HTR-8/SVneo (cell line): Measurements from ENCODE around the gene MINDY2.

Experiments used
- DNase-seq: peaks from one replicate; pipeline ENCODE4 v3.0.0; 2011; ENCODE audit warnings: low spot score, mixed read lengths; ENCODE audit not compliant: insufficient read length
- FAIRE-seq: peaks from 2 replicates; lab custom pipeline; 2011; peaks lifted over from hg19 to GRCh38; lab: Jason Lieb, UNC

MINDY2 gene, protein sequence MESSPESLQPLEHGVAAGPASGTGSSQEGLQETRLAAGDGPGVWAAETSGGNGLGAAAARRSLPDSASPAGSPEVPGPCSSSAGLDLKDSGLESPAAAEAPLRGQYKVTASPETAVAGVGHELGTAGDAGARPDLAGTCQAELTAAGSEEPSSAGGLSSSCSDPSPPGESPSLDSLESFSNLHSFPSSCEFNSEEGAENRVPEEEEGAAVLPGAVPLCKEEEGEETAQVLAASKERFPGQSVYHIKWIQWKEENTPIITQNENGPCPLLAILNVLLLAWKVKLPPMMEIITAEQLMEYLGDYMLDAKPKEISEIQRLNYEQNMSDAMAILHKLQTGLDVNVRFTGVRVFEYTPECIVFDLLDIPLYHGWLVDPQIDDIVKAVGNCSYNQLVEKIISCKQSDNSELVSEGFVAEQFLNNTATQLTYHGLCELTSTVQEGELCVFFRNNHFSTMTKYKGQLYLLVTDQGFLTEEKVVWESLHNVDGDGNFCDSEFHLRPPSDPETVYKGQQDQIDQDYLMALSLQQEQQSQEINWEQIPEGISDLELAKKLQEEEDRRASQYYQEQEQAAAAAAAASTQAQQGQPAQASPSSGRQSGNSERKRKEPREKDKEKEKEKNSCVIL

DNA sequence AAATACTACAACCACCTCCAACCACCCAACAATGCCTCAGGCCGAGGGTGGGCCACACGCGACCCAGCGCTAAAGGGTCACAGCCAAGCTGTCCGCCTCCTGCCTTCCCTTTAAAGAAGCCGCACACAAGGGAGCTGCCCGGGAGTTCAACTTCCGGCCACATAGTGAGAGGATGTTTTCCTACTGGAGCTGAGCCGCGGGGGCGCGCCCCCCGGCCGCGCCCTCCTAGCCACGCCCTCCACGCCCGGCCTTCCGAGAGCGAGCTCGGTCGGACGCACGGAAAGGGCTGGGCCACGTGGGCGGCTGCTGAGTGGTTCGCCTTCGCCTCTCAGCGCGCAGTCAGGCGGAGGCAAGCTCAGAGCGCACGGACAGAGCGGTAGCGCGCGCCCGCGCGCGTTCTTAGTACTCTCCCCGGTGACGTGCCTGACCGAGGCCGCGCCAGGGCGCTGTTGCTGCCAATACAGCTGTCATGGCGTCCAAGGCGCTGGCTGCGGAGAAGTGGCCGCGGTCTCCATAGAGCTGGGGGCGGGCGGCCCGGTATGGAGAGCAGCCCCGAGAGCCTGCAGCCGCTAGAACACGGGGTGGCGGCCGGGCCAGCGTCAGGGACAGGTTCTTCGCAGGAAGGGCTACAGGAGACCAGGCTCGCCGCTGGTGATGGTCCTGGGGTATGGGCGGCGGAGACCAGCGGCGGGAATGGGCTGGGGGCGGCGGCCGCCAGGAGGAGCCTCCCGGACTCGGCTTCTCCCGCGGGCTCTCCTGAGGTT is at the start of gene MINDY2:
MINDY2 (plus strand) TSS at position 446 of the 764 bp plus-strand sequence; CDS start at position 540, 94 bp downstream.
- DNase-seq = peak; percentile 89
- FAIRE-seq = peak; percentile 92

DNA sequence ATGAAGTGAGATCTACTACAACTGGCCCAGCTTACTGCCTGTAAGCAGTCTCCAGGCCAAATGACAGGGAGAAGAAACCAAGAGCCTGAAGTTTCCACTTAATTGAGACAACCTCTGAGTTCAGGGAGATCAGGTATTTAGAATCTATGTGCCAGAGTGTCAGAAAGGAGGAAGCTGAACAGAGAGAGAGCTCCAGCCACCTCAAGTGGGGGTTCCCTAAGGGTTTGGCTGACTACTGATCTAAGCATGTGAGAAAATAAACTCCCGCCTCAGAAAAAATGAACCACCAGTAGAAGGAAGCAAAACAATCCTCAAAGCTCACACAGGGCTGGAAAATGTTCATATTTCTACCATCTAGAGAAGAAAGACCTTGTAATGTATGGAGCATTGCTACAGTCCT is 46.6 kb upstream of the MINDY2 start:
- DNase-seq (no peak), FAIRE-seq (no peak)

- DNase-seq (no peak), FAIRE-seq (no peak)
These were observed 44.2 kb upstream of the MINDY2 start for GRCh38 chr15:58726867-58727266.

GRCh38 chr15:58731756-58732535 is 39.2 kb upstream of the MINDY2 start:
- no peak for DNase-seq
- no peak for FAIRE-seq

GRCh38 chr15:58732625-58733363 is 38.3 kb upstream of the MINDY2 start:
- no peak for FAIRE-seq

GRCh38 chr15:58734859-58735258 is 36.2 kb upstream of the MINDY2 start:
- DNase-seq (no peak), FAIRE-seq (no peak)

More at GRCh38 chr15:58732625-58733363, 38.3 kb upstream of the MINDY2 start:
- no peak for DNase-seq

- FAIRE-seq = no peak
- no peak for DNase-seq
These were observed 35.0 kb upstream of the MINDY2 start for GRCh38 chr15:58736018-58736643.

DNA sequence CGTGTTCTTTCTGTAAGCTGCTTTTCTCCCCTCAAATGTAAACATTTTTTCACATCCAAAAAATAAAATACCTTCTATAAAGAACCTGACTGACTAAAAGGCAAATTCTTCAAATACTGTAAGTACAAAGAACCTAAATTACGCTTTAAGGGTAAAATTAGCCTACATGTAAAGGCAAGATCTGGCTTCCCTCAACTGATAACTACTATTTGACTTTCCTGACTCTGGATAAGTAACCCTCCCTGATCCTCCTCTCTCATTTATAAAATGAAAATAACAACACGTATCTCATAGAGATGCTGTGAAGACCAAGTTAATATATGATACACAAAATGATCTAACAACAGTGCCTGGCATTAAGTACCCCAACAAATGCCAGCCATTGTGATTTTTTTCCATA is 33.8 kb upstream of the MINDY2 start:
- DNase-seq (no peak), FAIRE-seq (no peak)

- FAIRE-seq (no peak), DNase-seq (no peak)
These were observed 32.9 kb upstream of the MINDY2 start for GRCh38 chr15:58738046-58738707.

DNA sequence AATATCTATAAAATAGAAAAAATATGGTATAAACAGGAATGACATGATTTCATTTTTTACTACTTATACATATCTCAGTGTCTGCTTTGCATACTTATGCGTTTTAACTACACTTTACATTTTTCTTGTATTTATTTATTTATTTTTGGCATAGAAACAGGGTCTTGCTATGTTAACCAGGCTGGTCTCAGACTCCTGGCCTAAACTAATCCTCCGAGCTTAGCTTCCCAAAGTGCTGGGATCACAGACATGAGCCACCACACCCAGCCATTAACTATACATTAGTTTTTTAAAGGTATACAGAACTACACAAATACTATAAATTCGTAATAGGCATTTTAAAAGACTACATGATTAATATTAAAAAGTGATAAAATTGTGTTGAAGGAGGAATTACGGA is 30.7 kb upstream of the MINDY2 start:
- no peak for DNase-seq
- no peak for FAIRE-seq

DNA sequence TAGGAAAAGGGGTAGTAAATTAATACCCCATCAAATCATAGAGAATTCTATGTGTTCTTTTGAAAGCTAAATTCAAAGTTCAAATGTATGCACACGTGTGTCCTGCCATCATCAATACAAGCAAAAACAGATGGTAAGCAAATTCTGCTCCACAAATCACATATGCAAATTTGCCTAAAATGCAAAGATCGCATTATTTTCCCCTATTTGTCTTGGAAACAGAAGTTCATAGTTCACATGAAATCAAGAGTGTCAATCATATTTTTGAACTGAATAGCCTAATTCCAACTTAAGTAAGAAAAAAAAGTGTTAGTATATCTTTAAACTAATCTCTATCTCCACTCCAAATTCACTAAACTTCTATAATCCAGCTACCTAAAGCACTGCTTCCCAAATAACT is 30.1 kb upstream of the MINDY2 start:
- FAIRE-seq (no peak), DNase-seq (no peak)

- FAIRE-seq = no peak
These were observed 28.9 kb upstream of the MINDY2 start for GRCh38 chr15:58742022-58742813.

GRCh38 chr15:58742819-58743502 is 28.1 kb upstream of the MINDY2 start:
- DNase-seq (no peak), FAIRE-seq (no peak)

More at GRCh38 chr15:58742022-58742813, 28.9 kb upstream of the MINDY2 start:
- DNase-seq = no peak

GRCh38 chr15:58746174-58746573 is 24.9 kb upstream of the MINDY2 start:
- DNase-seq (no peak), FAIRE-seq (no peak)

GRCh38 chr15:58748040-58748851 is 22.9 kb upstream of the MINDY2 start:
- DNase-seq = no peak
- FAIRE-seq = no peak

- DNase-seq (no peak), FAIRE-seq (no peak)
These were observed 22.1 kb upstream of the MINDY2 start for GRCh38 chr15:58748852-58749531.
